HEK293T (cell line): ENCODE data around the gene DACH1.

Experiments
- BHLHE40 ChIP-seq: fragments of 450-650 bp; IDR thresholded peaks from 2 replicates; pipeline ENCODE4 v1.6.1; 2016; ENCODE audit warnings: mild to moderate bottlenecking, moderate library complexity, borderline replicate concordance
- FOXA1 ChIP-seq: fragments of 450-650 bp; IDR thresholded peaks from 2 replicates; pipeline ENCODE4 v1.6.1; 2016; ENCODE audit warnings: mild to moderate bottlenecking
- FOXM1 ChIP-seq: fragments of 450-650 bp; IDR thresholded peaks from 2 replicates; pipeline ENCODE4 v1.6.1; 2017; ENCODE audit warnings: mild to moderate bottlenecking, borderline replicate concordance
- HDGF ChIP-seq: fragments of 450-650 bp; IDR thresholded peaks from 2 replicates; pipeline ENCODE4 v1.6.1; 2017; ENCODE audit warnings: antibody characterized with exemption, borderline replicate concordance

DNA sequence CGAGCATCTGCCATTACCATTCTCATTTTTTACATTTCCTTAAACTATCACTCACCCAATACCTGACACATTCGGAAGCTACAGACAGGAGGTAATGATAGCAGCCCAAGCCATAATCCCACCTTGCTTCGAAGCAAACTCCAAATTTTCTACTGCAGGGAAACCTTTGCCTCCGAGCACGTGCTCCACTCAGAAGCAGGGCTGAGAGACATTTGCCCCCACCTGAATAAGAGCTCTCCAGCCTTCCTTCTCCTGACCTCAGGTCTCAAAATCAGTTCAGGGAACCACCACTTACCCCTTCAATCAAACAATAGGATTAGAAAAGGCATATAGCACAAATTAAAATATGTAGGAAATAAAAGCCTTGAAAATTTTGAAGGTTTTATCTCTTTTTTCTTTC, 2.3 kb upstream of the DACH1 start:
- TF ChIP-seq HDGF = no peak
- TF ChIP-seq FOXM1 = no peak
- no peak for TF ChIP-seq BHLHE40
- no peak for TF ChIP-seq FOXA1
